Breast epithelium (tissue), 4 donors: Measurements from ENCODE around the gene HOXB5. TPM values are rescaled to one million over a fixed set of nuclear protein-coding genes. Genes with fewer than 3 reads are reported as not detected.

Experiments used
- DNase-seq, 2 donors: peaks; one replicate each; pipeline ENCODE4 v3.0.0-alpha.2; 2019; ENCODE audit warnings: low spot score in 2 of 2
- H3K27ac ChIP-seq, 2 donors: fragments of 200-600 bp; sonication (generic) in 1 of 2; one replicate each; pipeline ENCODE4 v1.5.1; 2016 to 2019; ENCODE audit warnings: mild to moderate bottlenecking in 1 of 2
- H3K27me3 ChIP-seq, 2 donors: fragments of 200-600 bp; sonication (generic) in 1 of 2; one replicate each; pipeline versions ENCODE4 v1.5.1 to v1.6.0; 2017 to 2019; ENCODE audit warnings: control low read depth in 1 of 2, mild to moderate bottlenecking in 1 of 2
- H3K36me3 ChIP-seq: fragments of 200-600 bp; one replicate; pipeline ENCODE4 v1.5.1; 2019
- H3K4me1 ChIP-seq, 2 donors: fragments of 200-600 bp; sonication (generic); one replicate each; pipeline ENCODE4 v1.5.1; 2016 to 2019; ENCODE audit warnings: control low read depth in 1 of 2
- H3K4me3 ChIP-seq, 3 donors: fragments of 200-600 bp; sonication (generic); 1 replicate in 2 of 3; 2 replicates in 1 of 3; pipeline ENCODE4 v1.5.1; 2016 to 2019; ENCODE audit warnings: mild to moderate bottlenecking in 3 of 3, moderate library complexity in 2 of 3
- H3K9me3 ChIP-seq, 2 donors: fragments of 200-600 bp; sonication (generic) in 1 of 2; one replicate each; pipeline ENCODE4 v1.5.1; 2016 to 2019; ENCODE audit warnings: control low read depth in 1 of 2
- POLR2A ChIP-seq: fragments of 450-650 bp; IDR thresholded peaks from one replicate; pipeline ENCODE4 v1.6.1; 2016; ENCODE audit warnings: antibody characterized with exemption, mild to moderate bottlenecking, moderate library complexity
- POLR2AphosphoS5 ChIP-seq, 3 donors: sonication (generic); formaldehyde crosslinking; IDR thresholded peaks; one replicate each; pipeline ENCODE4 v1.6.1; 2017; ENCODE audit warnings: antibody characterized with exemption in 3 of 3
- intact Hi-C: fragments of 100-400 bp; cut with DNase I; formaldehyde crosslinking; loops from one replicate; pipeline ENCODE4 v1.15.1; 2023; ENCODE audit warnings: low total_unique reads
- total RNA-seq, 3 donors: library from RNA; depleted of rRNA; stranded (reverse); fragments of >200 nt; gene quantifications; one replicate each; pipeline ENCODE4 v1.1.0, GENCODE V29; 2016
- TF ChIP-seq, protein P1 (sequence below), 3 donors: fragments of 450-650 bp; IDR thresholded peaks; one replicate each; pipeline ENCODE4 v1.5.1; 2016 to 2017; ENCODE audit warnings: antibody characterized with exemption in 3 of 3, mild to moderate bottlenecking in 3 of 3, moderate library complexity in 3 of 3

HOXB5 gene
- 1 to 10 TPM in 2 of 3 donors, under 1 TPM in 1; 0.44 to 2.0 (median 1.4) TPM for total RNA-seq

DNA sequence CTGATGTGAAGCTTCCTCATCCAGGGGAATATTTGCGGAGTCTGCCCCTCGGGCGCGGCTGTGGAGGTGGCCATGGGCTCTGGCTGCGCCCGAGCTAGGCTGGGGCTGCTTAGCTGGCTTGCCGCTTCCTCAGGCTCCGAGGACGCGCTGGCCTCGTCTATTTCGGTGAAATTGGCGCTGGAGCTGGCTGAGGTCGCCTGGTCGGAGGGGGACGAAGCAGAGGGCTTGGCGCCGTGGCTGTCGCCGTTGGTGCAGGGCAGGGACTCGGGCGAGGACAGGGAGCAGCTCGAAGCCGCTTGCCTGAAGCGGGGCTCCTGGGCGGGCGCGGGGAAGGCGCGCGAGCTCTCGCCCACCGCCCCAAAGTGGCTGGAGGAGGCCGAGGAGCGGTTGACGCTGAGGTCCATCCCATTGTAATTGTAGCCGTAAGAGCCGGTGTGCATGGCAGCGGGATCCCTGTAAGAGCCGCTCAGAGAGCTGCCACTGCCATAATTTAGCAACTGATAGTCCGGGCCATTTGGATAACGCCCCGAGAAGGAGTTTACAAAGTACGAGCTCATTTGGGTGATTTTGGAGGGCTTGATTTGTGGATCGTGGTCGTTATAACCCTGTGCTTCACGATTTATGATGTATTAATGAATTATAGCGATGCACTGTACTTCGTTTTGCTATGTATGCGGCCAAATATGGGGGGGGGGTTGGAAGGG is at the start of gene HOXB5:
Gene HOXB5 (minus strand): TSS at position 654 of the 704 bp plus-strand sequence. CDS start 97 bp downstream, at position 557.
- H3K27ac ChIP-seq = peak within 1 kb of the TSS in 1 of 2 donors; percentile 20
- H3K4me1 ChIP-seq = peaks cover 0 to 10% of the 10 kb centered on the region in 2 donors
- no peak for DNase-seq
- H3K36me3 ChIP-seq = no peaks in the 10 kb centered on the region
- H3K9me3 ChIP-seq = no peaks in the 10 kb centered on the region
- intact Hi-C loops = loop anchor here (5.0 kb wide), 1 partner anchor 101 kb away; no protein-coding TSS in a partner anchor
- H3K27me3 ChIP-seq = peaks cover 0 to 78% of the 10 kb centered on the region in 2 donors
- TF ChIP-seq, protein P1, sequence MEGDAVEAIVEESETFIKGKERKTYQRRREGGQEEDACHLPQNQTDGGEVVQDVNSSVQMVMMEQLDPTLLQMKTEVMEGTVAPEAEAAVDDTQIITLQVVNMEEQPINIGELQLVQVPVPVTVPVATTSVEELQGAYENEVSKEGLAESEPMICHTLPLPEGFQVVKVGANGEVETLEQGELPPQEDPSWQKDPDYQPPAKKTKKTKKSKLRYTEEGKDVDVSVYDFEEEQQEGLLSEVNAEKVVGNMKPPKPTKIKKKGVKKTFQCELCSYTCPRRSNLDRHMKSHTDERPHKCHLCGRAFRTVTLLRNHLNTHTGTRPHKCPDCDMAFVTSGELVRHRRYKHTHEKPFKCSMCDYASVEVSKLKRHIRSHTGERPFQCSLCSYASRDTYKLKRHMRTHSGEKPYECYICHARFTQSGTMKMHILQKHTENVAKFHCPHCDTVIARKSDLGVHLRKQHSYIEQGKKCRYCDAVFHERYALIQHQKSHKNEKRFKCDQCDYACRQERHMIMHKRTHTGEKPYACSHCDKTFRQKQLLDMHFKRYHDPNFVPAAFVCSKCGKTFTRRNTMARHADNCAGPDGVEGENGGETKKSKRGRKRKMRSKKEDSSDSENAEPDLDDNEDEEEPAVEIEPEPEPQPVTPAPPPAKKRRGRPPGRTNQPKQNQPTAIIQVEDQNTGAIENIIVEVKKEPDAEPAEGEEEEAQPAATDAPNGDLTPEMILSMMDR (IDR thresholded peaks at IDR 0.05) = no peak
- TF ChIP-seq POLR2A (no peak), POLR2AphosphoS5 (IDR thresholded peaks at IDR 0.05) (no peak)
- peak within 1 kb of the TSS; percentile 41 to 68 (median 43) for H3K4me3 ChIP-seq

DNA sequence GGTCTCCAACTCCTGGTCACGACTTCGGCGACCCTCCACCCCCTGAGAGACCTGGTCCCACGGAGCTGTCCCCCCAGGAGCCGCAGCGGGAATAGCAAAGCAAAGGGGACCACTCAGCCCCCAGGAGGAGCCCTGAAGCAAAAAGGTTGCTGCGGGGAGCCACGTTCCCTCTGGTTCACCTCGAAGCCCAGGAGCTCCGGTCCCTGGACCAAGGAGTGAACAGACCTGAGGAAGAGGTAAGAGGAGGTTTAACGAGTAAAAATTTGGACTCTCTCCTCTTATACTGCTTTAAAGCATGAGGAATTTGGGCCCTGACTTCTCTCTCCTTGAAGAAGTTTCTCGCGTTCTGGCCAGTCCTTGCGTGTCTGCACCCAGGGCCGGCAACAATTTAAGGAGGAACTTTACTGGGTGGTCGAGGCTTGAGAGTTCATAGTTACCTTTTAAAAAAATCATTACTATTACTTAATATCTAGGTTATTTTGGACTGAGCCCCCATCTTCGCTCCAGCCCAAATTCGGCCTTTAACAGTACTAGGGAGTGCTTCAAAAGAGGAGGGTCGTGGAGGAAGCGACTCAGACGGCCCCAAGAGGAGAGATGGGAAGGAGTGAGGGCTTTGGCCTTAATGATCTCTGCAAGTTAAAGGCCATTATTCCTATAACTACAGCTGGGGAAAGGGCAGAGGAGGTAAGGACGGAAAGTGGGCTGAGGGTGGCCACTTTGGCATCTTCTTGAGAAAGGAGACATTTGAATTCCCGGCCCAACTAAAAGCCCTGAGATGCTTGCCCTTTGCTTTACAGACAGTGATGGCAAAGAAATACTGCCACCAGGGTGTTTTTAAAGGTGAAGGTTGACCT is 49.5 kb upstream of the HOXB5 start:
- H3K9me3 ChIP-seq = no peaks in the 10 kb centered on the region
- H3K4me3 ChIP-seq = no peak overlapping the region
- no peak for DNase-seq
- no peak overlapping the region for H3K27ac ChIP-seq
- H3K36me3 ChIP-seq = no peaks in the 10 kb centered on the region
- peaks cover 0 to 3% of the 10 kb centered on the region in 2 donors for H3K4me1 ChIP-seq
- intact Hi-C loops = no loop called here
- TF ChIP-seq, protein P1 (IDR thresholded peaks at IDR 0.05) = no peak
- H3K27me3 ChIP-seq = peaks cover 21 to 99% of the 10 kb centered on the region in 2 donors

- H3K9me3 ChIP-seq = no peaks in the 10 kb centered on the region
- DNase-seq = no peak
Measured at GRCh38 chr17:48642059-48642842, 48.7 kb upstream of the HOXB5 start.

GRCh38 chr17:48641541-48642058 is 48.0 kb upstream of the HOXB5 start:
- intact Hi-C loops = no loop called here
- Histone ChIP-seq H3K36me3 (no peaks in the 10 kb centered on the region), H3K4me3 (no peak overlapping the region), H3K27me3 (peaks cover 19 to 99% of the 10 kb centered on the region in 2 donors), H3K4me1 (no peaks in the 10 kb centered on the region), H3K27ac (no peak overlapping the region), H3K9me3 (no peaks in the 10 kb centered on the region)
- DNase-seq = no peak
- TF ChIP-seq POLR2AphosphoS5 (IDR thresholded peaks at IDR 0.05) = no peak
- TF ChIP-seq POLR2A = no peak
- TF ChIP-seq, protein P1 (IDR thresholded peaks at IDR 0.05) = no peak

More at GRCh38 chr17:48642059-48642842, 48.7 kb upstream of the HOXB5 start:
- H3K36me3 ChIP-seq = no peaks in the 10 kb centered on the region
- H3K27ac ChIP-seq = no peak overlapping the region
- no peak for TF ChIP-seq POLR2A
- TF ChIP-seq, protein P1 (IDR thresholded peaks at IDR 0.05) = no peak
- no peak for TF ChIP-seq POLR2AphosphoS5 (IDR thresholded peaks at IDR 0.05)
- H3K4me1 ChIP-seq = peaks cover 0 to 2% of the 10 kb centered on the region in 2 donors
- intact Hi-C loops = no loop called here
- peaks cover 21 to 99% of the 10 kb centered on the region in 2 donors for H3K27me3 ChIP-seq
- peak overlapping the region in 1 of 3 donors; percentile 25 for H3K4me3 ChIP-seq
